Measurements from ENCODE around the gene DAGLB.

- TF ChIP-seq POLR2AphosphoS5 (IDR thresholded peaks at IDR 0.05; ENCODE audit: low read depth, low read length) (no peak), CTCF (IDR thresholded peaks at IDR 0.05) (no peak), REST (IDR thresholded peaks at IDR 0.05; ENCODE audit: insufficient read depth in 1 of 2, low read depth in 2 of 2, low read length in 1 of 2) (no peak)
These were observed 46.6 kb upstream of the DAGLB start for GRCh38 chr7:6494365-6494764.

Data from Panc1 (cell line).